ENCODE results near the gene UMODL1.

The UMODL1 gene

GRCh38 chr21:42161401-42161955 lies 90.4 kb downstream of the UMODL1 start:
- TF ChIP-seq, protein P1, sequence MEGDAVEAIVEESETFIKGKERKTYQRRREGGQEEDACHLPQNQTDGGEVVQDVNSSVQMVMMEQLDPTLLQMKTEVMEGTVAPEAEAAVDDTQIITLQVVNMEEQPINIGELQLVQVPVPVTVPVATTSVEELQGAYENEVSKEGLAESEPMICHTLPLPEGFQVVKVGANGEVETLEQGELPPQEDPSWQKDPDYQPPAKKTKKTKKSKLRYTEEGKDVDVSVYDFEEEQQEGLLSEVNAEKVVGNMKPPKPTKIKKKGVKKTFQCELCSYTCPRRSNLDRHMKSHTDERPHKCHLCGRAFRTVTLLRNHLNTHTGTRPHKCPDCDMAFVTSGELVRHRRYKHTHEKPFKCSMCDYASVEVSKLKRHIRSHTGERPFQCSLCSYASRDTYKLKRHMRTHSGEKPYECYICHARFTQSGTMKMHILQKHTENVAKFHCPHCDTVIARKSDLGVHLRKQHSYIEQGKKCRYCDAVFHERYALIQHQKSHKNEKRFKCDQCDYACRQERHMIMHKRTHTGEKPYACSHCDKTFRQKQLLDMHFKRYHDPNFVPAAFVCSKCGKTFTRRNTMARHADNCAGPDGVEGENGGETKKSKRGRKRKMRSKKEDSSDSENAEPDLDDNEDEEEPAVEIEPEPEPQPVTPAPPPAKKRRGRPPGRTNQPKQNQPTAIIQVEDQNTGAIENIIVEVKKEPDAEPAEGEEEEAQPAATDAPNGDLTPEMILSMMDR (conservative IDR thresholded peaks at IDR 0.05; ENCODE audit: low read depth) = no peak
- DNase-seq (ENCODE audit: low spot score) = no peak
- ChIA-PET CTCF (no interaction called here), POLR2A (ENCODE audit: low non-redundant PET) (no interaction called here)
- no peak overlapping the region for H3K27ac ChIP-seq

GRCh38 chr21:42161956-42162681 lies 91.0 kb downstream of the UMODL1 start:
- peak overlapping the region; percentile 46 for H3K27ac ChIP-seq
- TF ChIP-seq, protein P1 (conservative IDR thresholded peaks at IDR 0.05; ENCODE audit: low read depth) = no peak
- POLR2A ChIA-PET (ENCODE audit: low non-redundant PET) = no interaction called here
- CTCF ChIA-PET = no interaction called here
- DNase-seq (ENCODE audit: low spot score) = no peak

- POLR2A ChIA-PET (ENCODE audit: low non-redundant PET) = no interaction called here
- TF ChIP-seq, protein P1 (conservative IDR thresholded peaks at IDR 0.05; ENCODE audit: low read depth) = no peak
- CTCF ChIA-PET = interaction anchor here (1.3 to 1.6 kb wide), 2 partner anchors 17 to 96 kb away, joined by 3 to 7 read pairs; no protein-coding TSS in a partner anchor
- DNase-seq (ENCODE audit: low spot score) = no peak
- peak overlapping the region; percentile 46 for H3K27ac ChIP-seq
Observed at GRCh38 chr21:42162831-42163510, 91.9 kb downstream of the UMODL1 start.

DNA sequence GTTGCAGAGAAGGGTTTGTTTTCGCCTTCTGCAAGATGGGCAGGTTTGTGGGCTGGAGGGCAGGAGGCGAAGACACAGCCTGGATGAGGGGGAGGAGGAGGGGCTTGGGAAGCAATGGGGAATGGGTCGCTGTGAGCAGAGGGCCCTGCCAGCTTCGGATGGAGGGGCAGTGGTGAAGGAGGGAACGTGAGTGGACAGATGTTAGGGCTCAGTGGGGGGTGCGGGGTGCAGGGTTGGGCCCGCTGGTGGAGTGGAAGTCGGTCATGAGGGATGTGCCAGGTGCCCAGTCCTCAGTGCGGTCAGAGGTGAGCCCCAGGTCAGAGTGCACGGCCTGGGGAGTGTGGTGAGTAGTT lies 92.4 kb downstream of the UMODL1 start:
- POLR2A ChIA-PET (ENCODE audit: low non-redundant PET) = no interaction called here

DNA sequence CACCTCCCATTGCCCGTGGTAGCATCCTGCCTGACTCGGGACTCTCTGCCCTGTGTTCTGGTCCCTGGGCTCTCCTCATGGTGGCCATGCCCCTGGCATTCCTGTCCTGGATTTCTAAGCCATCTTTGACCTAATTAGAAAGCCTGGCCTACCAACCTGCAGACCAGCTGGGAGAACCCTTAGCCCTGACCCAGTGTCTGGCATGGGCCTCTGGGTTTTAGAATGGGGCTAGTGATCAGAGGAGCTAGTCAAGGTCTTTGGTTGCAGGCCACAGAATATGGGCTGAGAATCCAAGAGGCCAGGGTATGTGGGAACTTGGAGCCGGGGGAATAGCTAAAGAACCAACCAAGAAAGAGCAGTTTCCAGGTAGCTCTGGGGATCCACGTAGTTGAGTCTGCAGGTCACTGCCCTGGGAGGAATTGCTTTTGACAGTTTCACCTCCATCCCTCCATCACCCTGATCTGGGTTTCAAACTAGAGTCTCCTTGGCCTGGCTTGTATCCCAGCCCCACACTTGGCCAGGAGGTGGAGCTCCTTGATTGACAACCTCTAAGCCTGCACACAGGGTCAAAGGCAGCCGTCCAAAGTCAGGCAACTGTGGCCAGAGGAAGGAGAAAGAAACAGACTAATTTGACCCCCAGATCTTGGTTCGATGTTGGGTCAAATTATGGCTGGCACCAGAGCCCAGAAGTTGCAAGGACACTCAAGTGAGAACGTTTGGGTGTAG lies 93.1 kb downstream of the UMODL1 start:
- TF ChIP-seq, protein P1 (conservative IDR thresholded peaks at IDR 0.05; ENCODE audit: low read depth) = no peak; the same call in 1 of the 2 replicates
- H3K27ac ChIP-seq = peak overlapping the region; percentile 22; the same call in 1 of the 2 replicates
- POLR2A ChIA-PET (ENCODE audit: low non-redundant PET) = no interaction called here
- peak; percentile 49 for DNase-seq (ENCODE audit: low spot score)
- CTCF ChIA-PET = interaction anchor here (0.5 to 1.6 kb wide), 7 partner anchors 10 to 284 kb away, joined by 3 to 7 read pairs (median 4); no protein-coding TSS in a partner anchor

More for the DNA sequence above, 92.4 kb downstream of the UMODL1 start:
- TF ChIP-seq, protein P1 (conservative IDR thresholded peaks at IDR 0.05; ENCODE audit: low read depth) = no peak
- DNase-seq (ENCODE audit: low spot score) = no peak
- peak overlapping the region; percentile 46 for H3K27ac ChIP-seq
- CTCF ChIA-PET = interaction anchor here (0.7 to 1.6 kb wide), 4 partner anchors 9 to 95 kb away, joined by 3 to 7 read pairs (median 4); no protein-coding TSS in a partner anchor

DNA sequence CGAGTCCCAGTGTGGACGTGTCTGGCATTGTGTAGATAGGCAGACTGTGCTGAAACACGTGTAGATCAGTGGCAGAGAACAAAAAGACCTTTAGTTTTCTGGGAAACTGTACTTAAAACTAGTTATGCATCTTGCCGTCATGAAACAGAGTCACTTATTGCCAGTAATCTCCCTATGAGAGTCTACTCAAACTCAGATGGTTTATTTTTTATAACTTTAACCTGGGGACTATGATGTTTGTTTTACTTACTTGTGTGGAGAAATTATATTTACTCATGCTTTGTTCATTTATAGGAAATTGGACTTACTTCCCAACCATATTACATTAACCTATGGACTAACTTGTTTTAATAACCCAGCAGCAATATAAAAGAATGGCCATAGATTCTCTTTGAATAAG lies 93.7 kb downstream of the UMODL1 start:
- CTCF ChIA-PET = interaction anchor here (0.5 to 1.6 kb wide), 5 partner anchors 10 to 284 kb away, joined by 3 to 7 read pairs (median 6); no protein-coding TSS in a partner anchor
- peak overlapping the region; percentile 22; the same call in 1 of the 2 replicates for H3K27ac ChIP-seq
- TF ChIP-seq, protein P1 (conservative IDR thresholded peaks at IDR 0.05; ENCODE audit: low read depth) = no peak
- POLR2A ChIA-PET (ENCODE audit: low non-redundant PET) = no interaction called here
- DNase-seq (ENCODE audit: low spot score) = no peak
